ENCODE data around the gene TXNDC16. TPM values are rescaled to one million over a fixed set of nuclear protein-coding genes. Genes with fewer than 3 reads are reported as not detected.
A peak's percentile ranks its signal among the peaks of the same experiment; 100 is the strongest.

TXNDC16 gene
- total RNA-seq, 1 donor from 2014 or later, result 5.9 TPM

GRCh38 chr14:52405314-52405713 is 147.0 kb downstream of the TXNDC16 start:
- Histone ChIP-seq H3K4me1 (no peaks in the 10 kb centered on the region), H3K27ac (no peak overlapping the region), H3K27me3 (no peaks in the 10 kb centered on the region), H3K36me3 (no peaks in the 10 kb centered on the region), H3K4me3 (no peak overlapping the region), H3K9me3 (no peaks in the 10 kb centered on the region)
- intact Hi-C loops (cut with DNase I), result no loop called here
- no peak for DNase-seq (ENCODE audit: extremely low spot score in 2 of 2)
- TF ChIP-seq POLR2A (IDR thresholded peaks at IDR 0.05) (no peak), CTCF (IDR thresholded peaks at IDR 0.05) (no peak), POLR2AphosphoS5 (IDR thresholded peaks at IDR 0.05; ENCODE audit: insufficient read depth in 1 of 2, low read depth in 1 of 2) (no peak)

GRCh38 chr14:52402812-52403526 is 149.3 kb downstream of the TXNDC16 start:
- Histone ChIP-seq H3K4me1 (no peaks in the 10 kb centered on the region), H3K4me3 (no peak overlapping the region), H3K9me3 (no peaks in the 10 kb centered on the region), H3K36me3 (no peaks in the 10 kb centered on the region), H3K27ac (no peak overlapping the region), H3K27me3 (no peaks in the 10 kb centered on the region)
- DNase-seq (ENCODE audit: extremely low spot score in 2 of 2), result no peak
- intact Hi-C loops (cut with DNase I), result no loop called here
- TF ChIP-seq POLR2AphosphoS5 (IDR thresholded peaks at IDR 0.05; ENCODE audit: insufficient read depth in 1 of 2, low read depth in 1 of 2) (no peak), CTCF (IDR thresholded peaks at IDR 0.05) (no peak), POLR2A (IDR thresholded peaks at IDR 0.05) (no peak)

GRCh38 chr14:52400846-52401245 is 151.5 kb downstream of the TXNDC16 start:
- intact Hi-C loops (cut with DNase I), result no loop called here
- H3K27ac ChIP-seq, result peak overlapping the region; percentile 3
- no peak for DNase-seq (ENCODE audit: extremely low spot score in 2 of 2)

GRCh38 chr14:52399921-52400595 is 152.2 kb downstream of the TXNDC16 start:
- H3K27me3 ChIP-seq, result no peaks in the 10 kb centered on the region
- intact Hi-C loops (cut with DNase I), result no loop called here
- H3K4me3 ChIP-seq, result no peak overlapping the region
- H3K4me1 ChIP-seq, result no peaks in the 10 kb centered on the region
- H3K9me3 ChIP-seq, result no peaks in the 10 kb centered on the region
- TF ChIP-seq CTCF (IDR thresholded peaks at IDR 0.05), result no peak
- TF ChIP-seq POLR2AphosphoS5 (IDR thresholded peaks at IDR 0.05; ENCODE audit: insufficient read depth in 1 of 2, low read depth in 1 of 2), result no peak
- TF ChIP-seq POLR2A (IDR thresholded peaks at IDR 0.05), result no peak
- H3K36me3 ChIP-seq, result no peaks in the 10 kb centered on the region
- no peak for DNase-seq (ENCODE audit: extremely low spot score in 2 of 2)
- peak overlapping the region; percentile 3 for H3K27ac ChIP-seq

More at GRCh38 chr14:52400846-52401245, 151.5 kb downstream of the TXNDC16 start:
- Histone ChIP-seq H3K9me3 (no peaks in the 10 kb centered on the region), H3K4me3 (no peak overlapping the region), H3K36me3 (no peaks in the 10 kb centered on the region), H3K27me3 (no peaks in the 10 kb centered on the region), H3K4me1 (no peaks in the 10 kb centered on the region)
- TF ChIP-seq POLR2A (IDR thresholded peaks at IDR 0.05) (no peak), CTCF (IDR thresholded peaks at IDR 0.05) (no peak), POLR2AphosphoS5 (IDR thresholded peaks at IDR 0.05; ENCODE audit: insufficient read depth in 1 of 2, low read depth in 1 of 2) (no peak)

GRCh38 chr14:52399104-52399503 is 153.2 kb downstream of the TXNDC16 start:
- intact Hi-C loops (cut with DNase I), result no loop called here
- H3K27me3 ChIP-seq, result no peaks in the 10 kb centered on the region
- no peak overlapping the region for H3K27ac ChIP-seq
- no peak overlapping the region for H3K4me3 ChIP-seq
- H3K9me3 ChIP-seq, result no peaks in the 10 kb centered on the region
- TF ChIP-seq POLR2A (IDR thresholded peaks at IDR 0.05) (no peak), CTCF (IDR thresholded peaks at IDR 0.05) (no peak), POLR2AphosphoS5 (IDR thresholded peaks at IDR 0.05; ENCODE audit: insufficient read depth in 1 of 2, low read depth in 1 of 2) (no peak)
- no peaks in the 10 kb centered on the region for H3K4me1 ChIP-seq
- no peak for DNase-seq (ENCODE audit: extremely low spot score in 2 of 2)
- no peaks in the 10 kb centered on the region for H3K36me3 ChIP-seq
